IMR-90 (cell line): ENCODE results near the gene FAHD2A. TPM values are rescaled to one million over a fixed set of nuclear protein-coding genes. Genes with fewer than 3 reads are reported as not detected.

Source experiments
- ATAC-seq: fragments of 200-7000 bp; cut with Tn5 transposase; 2 replicates; pipeline ENCODE4 v1.9.1; 2020; ENCODE audit warnings: low read depth, mild to moderate bottlenecking, moderate library complexity
- BruUV-seq: library from RNA; stranded (reverse); fragments of 400-500 nt; replicated peaks from 2 replicates; lab custom pipeline; 2021; lab: Mats Ljungman, UMichigan
- CTCF ChIA-PET: fragments of 300-600 bp; formaldehyde crosslinking; extraction: SDS; loops from one replicate; lab custom pipeline; 2021; ENCODE audit warnings: antibody characterized with exemption; lab: Yijun Ruan, JAX
- POLR2A ChIA-PET: fragments of 300-600 bp; sonication (Branson Sonifier 250); formaldehyde crosslinking; loops from one replicate; lab custom pipeline; 2022; ENCODE audit warnings: antibody characterized with exemption; ENCODE audit not compliant: unreplicated experiment; lab: Charles Lee
- DNase-seq: peaks from one replicate; pipeline ENCODE4 v3.0.0; 2013
- H2AFZ ChIP-seq: replicated peaks from 2 replicates; pipeline ENCODE3; 2013; ENCODE audit warnings: low read length, mild to moderate bottlenecking; ENCODE audit not compliant: poor library complexity
- H2AK5ac ChIP-seq: 2 replicates; pipeline ENCODE4 v1.6.1; 2013; ENCODE audit warnings: low read depth, low read length, inconsistent platforms
- H2AK9ac ChIP-seq: replicated peaks from 2 replicates; pipeline ENCODE3; 2013; ENCODE audit warnings: mild to moderate bottlenecking, low read depth, low read length, moderate library complexity; ENCODE audit not compliant: poor library complexity
- H2BK120ac ChIP-seq: 2 replicates; pipeline ENCODE4 v1.6.1; 2013; ENCODE audit warnings: low read depth, low read length, inconsistent platforms
- H2BK15ac ChIP-seq: 3 replicates; pipeline ENCODE4 v1.6.1; 2013; ENCODE audit warnings: low read depth, low read length, inconsistent platforms
- H2BK20ac ChIP-seq: 2 replicates; pipeline ENCODE4 v1.6.1; 2013; ENCODE audit warnings: low read depth, mild to moderate bottlenecking, inconsistent platforms, low read length, moderate library complexity
- H2BK5ac ChIP-seq: 2 replicates; pipeline ENCODE4 v1.6.1; 2013; ENCODE audit warnings: mild to moderate bottlenecking, low read depth, low read length, inconsistent platforms; ENCODE audit not compliant: poor library complexity, severe bottlenecking
- H3K14ac ChIP-seq: replicated peaks from 2 replicates; pipeline ENCODE4 v1.6.1; 2013; ENCODE audit warnings: low read depth, low read length, inconsistent platforms
- H3K18ac ChIP-seq: 2 replicates; pipeline ENCODE4 v1.6.1; 2013; ENCODE audit warnings: low read depth, low read length, control low read depth
- H3K23ac ChIP-seq: 2 replicates; pipeline ENCODE4 v1.6.1; 2013; ENCODE audit warnings: low read depth, low read length, inconsistent platforms
- H3K27ac ChIP-seq: 2 replicates; pipeline ENCODE4 v1.5.1; 2013; ENCODE audit warnings: mild to moderate bottlenecking, control low read depth, low read length; ENCODE audit not compliant: insufficient read depth
- H3K27me3 ChIP-seq: 2 replicates; pipeline ENCODE4 v1.6.1; 2013; ENCODE audit warnings: low read length; ENCODE audit not compliant: control insufficient read depth, insufficient read depth
- H3K36me3 ChIP-seq: 2 replicates; pipeline ENCODE4 v1.6.1; 2013; ENCODE audit warnings: low read length, mixed read lengths; ENCODE audit not compliant: control insufficient read depth, insufficient read depth
- H3K4ac ChIP-seq: 2 replicates; pipeline ENCODE4 v1.6.1; 2013; ENCODE audit warnings: low read depth, low read length, inconsistent platforms
- H3K4me1 ChIP-seq: 2 replicates; pipeline ENCODE4 v1.6.1; 2013; ENCODE audit warnings: low read length, mixed read lengths; ENCODE audit not compliant: control insufficient read depth, insufficient read depth
- H3K4me2 ChIP-seq: 2 replicates; pipeline ENCODE4 v1.6.1; 2013; ENCODE audit warnings: low read depth, mild to moderate bottlenecking, control low read depth, low read length, moderate library complexity
- H3K4me3 ChIP-seq: 2 replicates; pipeline ENCODE4 v1.5.1; 2013; ENCODE audit warnings: low read depth, mild to moderate bottlenecking, control low read depth, low read length, moderate library complexity; ENCODE audit not compliant: insufficient read depth
- H3K56ac ChIP-seq: 2 replicates; pipeline ENCODE4 v1.6.1; 2013; ENCODE audit warnings: low read length, inconsistent platforms; ENCODE audit not compliant: insufficient read depth; ENCODE audit errors: extremely low read depth
- H3K79me1 ChIP-seq, 2 experiments: 2 replicates each; pipeline ENCODE4 v1.6.1; 2013; ENCODE audit warnings: low read length in 2 of 2, inconsistent platforms in 1 of 2, low read depth in 1 of 2
- H3K9ac ChIP-seq: 2 replicates; pipeline ENCODE4 v1.6.1; 2013; ENCODE audit warnings: low read depth, low read length, control low read depth
- H3K9me1 ChIP-seq: 2 replicates; pipeline ENCODE4 v1.6.1; 2013; ENCODE audit warnings: low read length, inconsistent platforms; ENCODE audit not compliant: insufficient read depth
- H3K9me3 ChIP-seq: 2 replicates; pipeline ENCODE4 v1.6.1; 2013; ENCODE audit warnings: low read length; ENCODE audit not compliant: control insufficient read depth, insufficient read depth
- H4K20me1 ChIP-seq: 2 replicates; pipeline ENCODE4 v1.6.1; 2013; ENCODE audit warnings: low read length, inconsistent platforms; ENCODE audit not compliant: insufficient read depth
- H4K5ac ChIP-seq: 2 replicates; pipeline ENCODE4 v1.6.1; 2013; ENCODE audit warnings: mild to moderate bottlenecking, low read depth, low read length, control low read depth
- H4K8ac ChIP-seq, 2 experiments: 2 replicates each; pipeline ENCODE4 v1.6.1; 2013; ENCODE audit warnings: low read depth in 2 of 2, low read length in 2 of 2, control low read depth in 1 of 2, inconsistent platforms in 1 of 2
- H4K91ac ChIP-seq: 2 replicates; pipeline ENCODE4 v1.6.1; 2013; ENCODE audit warnings: low read depth, low read length, inconsistent platforms; ENCODE audit not compliant: insufficient read depth
- CTCF ChIP-seq: conservative IDR thresholded peaks from 2 replicates; pipeline ENCODE4 v1.5.1; 2012; ENCODE audit warnings: mild to moderate bottlenecking, low read depth, low read length, improper control_type of control experiment
- ELK1 ChIP-seq: fragments of 150-350 bp; IDR thresholded peaks from 2 replicates; pipeline ENCODE4 v1.6.1; 2016; ENCODE audit warnings: low read depth, mild to moderate bottlenecking, low read length, moderate library complexity, borderline replicate concordance
- FOS ChIP-seq: fragments of 150-350 bp; IDR thresholded peaks from 2 replicates; pipeline ENCODE4 v1.6.1; 2016; ENCODE audit warnings: low read depth, low read length
- POLR2A ChIP-seq: IDR thresholded peaks from 2 replicates; pipeline ENCODE4 v1.6.1; 2012; ENCODE audit warnings: mild to moderate bottlenecking, low read depth, low read length
- WGBS, 2 experiments: methylation state at CpG; one replicate each; pipeline versions ENCODE4 v1.1.5 to v1.1.7; 2013; ENCODE audit warnings: missing lambda C conversion rate in 2 of 2; ENCODE audit not compliant: insufficient read length in 1 of 2; ENCODE audit errors: extremely low coverage in 2 of 2; 5-methylcytosine and 5-hydroxymethylcytosine counted together
- dilution Hi-C: fragments of 300-500 bp; cut with HindIII; formaldehyde crosslinking; loops from one replicate; pipeline ENCODE4 v1.14.3; 2018; ENCODE audit warnings: low sequenced_read_pairs; ENCODE audit not compliant: unreplicated experiment
- in situ Hi-C: fragments of 300-500 bp; cut with MboI; formaldehyde crosslinking; loops from 3 replicates; pipeline ENCODE4 v1.14.3; 2019; ENCODE audit warnings: low sequenced_read_pairs, inconsistent platforms, mixed read lengths
- intact Hi-C: fragments of 100-400 bp; cut with micrococcal nuclease; formaldehyde crosslinking; loops from 2 replicates; pipeline ENCODE4 v1.10.0; 2022
- polyA plus RNA-seq, 3 experiments: library from polyadenylated mRNA; depleted of rRNA; stranded (reverse); fragments of >200 nt; gene quantifications; 2 replicates each; pipeline ENCODE4 v1.2.3, GENCODE V29; 2012; ENCODE audit warnings: low replicate concordance in 1 of 3
- total RNA-seq: library from RNA; depleted of rRNA; stranded (reverse); fragments of >200 nt; gene quantifications from 2 replicates; pipeline ENCODE4 v1.2.3, GENCODE V29; 2012

FAHD2A gene
- total and polyA plus RNA-seq, 2 of the 4 experiments (the other 2 are of a cell fraction) = 35.1 to 36.2 TPM

GRCh38 chr2:95392320-95392719, 10.2 kb upstream of the FAHD2A start:
- H4K91ac ChIP-seq = no peak overlapping the region
- no peak overlapping the region for H4K8ac ChIP-seq
- H2AK5ac ChIP-seq = no peak overlapping the region
- peaks cover 8% of the 10 kb centered on the region; the same call in 1 of the 2 replicates for H3K27me3 ChIP-seq
- H3K4me3 ChIP-seq = no peak overlapping the region
- H3K4me1 ChIP-seq = no peaks in the 10 kb centered on the region
- dilution Hi-C loops = no loop called here
- no peaks in the 10 kb centered on the region for H3K9me1 ChIP-seq
- in situ Hi-C loops = no loop called here
- ATAC-seq (no peak), DNase-seq (no peak)
- WGBS, 2 experiments = no CpG with 5 or more reads among the region's 6 CpGs
- H2AK9ac ChIP-seq = no peak overlapping the region
- H3K9ac ChIP-seq = no peak overlapping the region
- H3K9me3 ChIP-seq = no peaks in the 10 kb centered on the region
- H3K56ac ChIP-seq = no peak overlapping the region
- BruUV-seq = no TSS peak
- no peaks in the 10 kb centered on the region for H3K79me1 ChIP-seq
- no peak overlapping the region for H4K5ac ChIP-seq
- no peak overlapping the region for H2BK5ac ChIP-seq
- H3K36me3 ChIP-seq = no peaks in the 10 kb centered on the region
- no peak overlapping the region for H2AFZ ChIP-seq
- no peak overlapping the region for H3K4me2 ChIP-seq
- intact Hi-C loops = no loop called here
- no peak overlapping the region for H2BK20ac ChIP-seq
- no peak overlapping the region for H3K23ac ChIP-seq
- H3K27ac ChIP-seq = no peak overlapping the region
- CTCF ChIA-PET = no interaction called here
- no peak overlapping the region for H2BK120ac ChIP-seq
- TF ChIP-seq ELK1 (no peak), FOS (no peak), CTCF (no peak), POLR2A (no peak)
- POLR2A ChIA-PET = no interaction called here
- H3K4ac ChIP-seq = no peak overlapping the region
- H3K18ac ChIP-seq = no peak overlapping the region
- no peak overlapping the region for H2BK15ac ChIP-seq
- no peak overlapping the region for H3K14ac ChIP-seq
- no peaks in the 10 kb centered on the region for H4K20me1 ChIP-seq
